HG03175 (cell line): ENCODE measurements around the gene NOS3.

Source experiments
- ATAC-seq: cut with Tn5 transposase; IDR thresholded peaks from one replicate; pipeline ENCODE4 v1.9.1; 2021; ENCODE audit warnings: mild to moderate bottlenecking, moderate library complexity; ENCODE audit not compliant: unreplicated experiment

Gene NOS3

DNA sequence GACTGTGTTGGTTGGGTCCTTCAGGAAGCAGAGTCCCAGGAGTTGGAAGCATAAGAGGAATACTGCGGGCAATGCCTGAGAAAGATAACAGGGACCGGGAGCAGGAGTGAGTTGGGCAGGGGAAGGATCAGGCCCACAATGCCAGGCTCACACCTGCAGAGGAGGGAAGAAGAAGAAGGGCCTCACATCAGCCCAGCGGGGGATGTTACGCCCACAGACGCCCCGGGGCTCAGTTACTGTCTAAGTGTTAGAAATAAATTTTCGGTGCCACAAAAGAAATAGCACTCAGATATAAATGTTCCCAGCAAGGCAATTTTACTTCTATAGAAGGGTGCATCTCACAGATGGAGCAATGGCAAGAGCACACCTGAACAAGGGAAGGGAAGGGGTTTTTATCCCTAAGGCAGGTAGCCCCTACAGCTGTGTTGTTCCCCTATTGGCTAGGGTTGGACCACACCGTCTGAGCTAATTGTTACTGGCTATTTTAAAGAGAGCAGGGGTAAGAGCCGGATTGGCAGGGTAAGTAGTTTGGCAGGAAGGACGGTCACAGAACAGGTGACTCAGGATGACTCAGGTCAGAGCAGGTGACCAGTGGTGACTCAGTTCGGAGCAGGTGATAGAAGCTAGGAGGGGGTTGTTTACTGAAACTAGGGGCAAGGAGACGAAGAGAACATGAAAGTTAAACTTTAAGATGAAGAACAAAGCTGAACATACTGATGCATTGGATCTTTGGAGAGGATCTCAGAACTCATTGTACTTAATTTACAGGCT is at the start of gene NOS3:
Gene NOS3, plus strand, starts transcription at position 602 of the 771 bp plus-strand sequence. CDS start 2,787 bp downstream, outside the sequence.
- ATAC-seq = no peak

DNA sequence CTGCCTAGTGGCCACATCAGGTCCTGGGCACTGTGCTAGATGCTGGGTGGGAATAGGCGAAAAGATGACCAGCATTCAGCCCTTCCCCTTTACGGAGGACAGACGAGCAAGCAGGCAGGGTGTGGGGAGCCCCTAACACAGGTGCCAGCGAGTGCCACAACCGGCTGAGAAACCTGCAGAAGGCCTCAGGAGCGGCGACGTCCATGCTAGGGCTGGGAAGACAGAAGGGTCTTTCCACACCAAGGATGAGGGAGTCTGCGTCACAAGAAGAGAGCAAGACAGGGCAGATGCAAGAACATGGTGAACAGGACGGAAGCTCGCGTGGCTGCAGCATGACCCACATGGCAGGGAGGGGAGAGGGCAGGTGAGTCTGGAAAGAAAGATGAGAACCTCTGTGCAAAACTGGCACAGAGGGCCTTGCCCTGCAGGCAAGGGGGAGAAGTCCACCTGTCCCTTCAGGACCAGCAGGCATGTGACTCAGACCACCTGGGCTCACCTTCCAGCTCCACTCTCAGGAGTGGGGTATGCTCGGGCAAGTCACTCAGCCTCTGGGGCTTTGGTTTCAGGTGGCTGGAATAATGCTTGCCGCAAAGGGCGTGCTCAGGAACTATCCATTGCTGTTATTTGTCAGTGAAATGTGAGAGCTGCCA is 49.3 kb upstream of the NOS3 start:
- ATAC-seq = no peak

DNA sequence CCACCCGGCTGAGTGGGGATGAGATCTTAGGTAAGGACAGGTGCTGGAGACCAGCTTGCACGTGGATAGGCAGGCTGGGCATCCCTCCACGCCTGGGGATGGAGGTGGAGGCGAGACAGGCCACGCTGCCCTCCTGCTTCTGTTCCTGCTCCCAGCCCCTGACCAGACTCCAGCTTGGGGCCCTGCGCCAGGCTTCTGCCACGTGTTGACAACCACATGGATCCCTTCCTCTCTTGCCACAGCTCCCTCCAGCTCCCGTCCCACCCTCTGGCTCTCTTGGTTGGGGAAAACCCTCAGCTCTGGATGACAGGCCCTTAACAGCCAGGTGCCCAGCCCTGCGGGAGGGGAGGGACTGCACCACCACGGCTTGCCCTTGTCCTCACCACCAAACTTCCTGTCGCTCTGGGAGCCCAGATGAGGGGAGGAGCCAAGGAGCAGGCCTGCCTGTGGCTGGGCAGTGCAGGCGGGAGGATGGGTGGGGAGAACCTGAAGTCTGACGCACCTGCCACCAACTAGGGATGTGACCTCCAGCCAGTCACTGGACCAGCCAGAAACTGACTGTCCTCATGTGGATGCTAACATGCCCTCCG is 48.7 kb upstream of the NOS3 start:
- no peak for ATAC-seq

DNA sequence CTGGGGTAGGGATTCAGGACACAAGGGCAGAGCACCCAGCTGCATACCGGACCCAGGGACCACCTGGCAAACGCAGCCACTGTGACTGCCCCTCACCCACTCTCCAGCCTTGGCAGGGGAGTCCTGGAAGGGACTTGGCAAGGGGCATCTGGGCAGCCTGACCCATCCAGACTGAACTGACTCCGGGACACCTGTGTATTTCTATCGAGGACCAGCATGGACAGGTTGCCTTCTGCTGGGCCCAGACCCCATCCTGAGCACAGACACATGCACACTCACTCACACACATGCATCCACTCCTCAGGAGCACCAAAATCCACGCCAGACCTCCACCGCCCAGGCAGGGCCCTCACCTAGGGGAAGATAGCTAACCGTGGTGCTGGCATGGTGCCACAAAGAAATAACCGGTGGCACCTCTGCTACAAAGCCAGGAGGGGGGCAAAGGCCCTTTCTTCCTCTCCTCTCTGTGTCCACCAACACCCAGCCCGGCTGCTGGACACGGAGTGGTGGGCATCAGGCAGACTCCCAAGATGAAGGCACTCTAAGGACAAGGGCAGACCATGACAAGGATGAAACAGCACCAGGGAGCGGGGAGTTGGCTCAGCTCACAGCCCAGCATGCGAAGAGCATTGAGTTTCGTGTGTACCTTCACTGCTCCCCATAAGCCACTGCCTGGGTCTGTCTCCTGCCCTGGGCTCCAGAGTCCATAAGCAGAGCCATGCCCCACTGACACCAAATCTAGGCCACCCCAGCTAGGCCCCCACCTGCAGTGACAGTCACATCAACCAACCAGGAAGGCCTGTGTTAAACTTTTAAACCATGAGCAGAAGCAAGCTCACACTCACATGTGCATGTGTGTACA is 48.0 kb upstream of the NOS3 start:
- no peak for ATAC-seq

DNA sequence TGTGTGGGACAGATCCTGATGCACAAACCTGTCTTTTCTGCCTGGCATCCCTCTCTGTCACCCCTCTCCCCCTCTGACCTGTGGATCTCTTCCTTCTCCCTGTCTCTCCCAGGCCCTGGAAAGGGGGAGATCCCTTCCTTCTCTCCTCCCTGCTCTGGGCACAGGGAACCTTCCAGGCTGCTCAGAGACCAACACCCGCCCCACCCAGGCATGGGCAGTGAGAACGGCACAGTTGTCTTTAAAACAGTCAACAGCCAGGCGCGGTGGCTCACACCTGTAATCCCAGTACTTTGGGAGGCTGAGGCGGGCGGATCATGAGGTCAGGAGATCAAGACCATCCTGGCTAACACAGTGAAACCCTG is 47.4 kb upstream of the NOS3 start:
- ATAC-seq = no peak

DNA sequence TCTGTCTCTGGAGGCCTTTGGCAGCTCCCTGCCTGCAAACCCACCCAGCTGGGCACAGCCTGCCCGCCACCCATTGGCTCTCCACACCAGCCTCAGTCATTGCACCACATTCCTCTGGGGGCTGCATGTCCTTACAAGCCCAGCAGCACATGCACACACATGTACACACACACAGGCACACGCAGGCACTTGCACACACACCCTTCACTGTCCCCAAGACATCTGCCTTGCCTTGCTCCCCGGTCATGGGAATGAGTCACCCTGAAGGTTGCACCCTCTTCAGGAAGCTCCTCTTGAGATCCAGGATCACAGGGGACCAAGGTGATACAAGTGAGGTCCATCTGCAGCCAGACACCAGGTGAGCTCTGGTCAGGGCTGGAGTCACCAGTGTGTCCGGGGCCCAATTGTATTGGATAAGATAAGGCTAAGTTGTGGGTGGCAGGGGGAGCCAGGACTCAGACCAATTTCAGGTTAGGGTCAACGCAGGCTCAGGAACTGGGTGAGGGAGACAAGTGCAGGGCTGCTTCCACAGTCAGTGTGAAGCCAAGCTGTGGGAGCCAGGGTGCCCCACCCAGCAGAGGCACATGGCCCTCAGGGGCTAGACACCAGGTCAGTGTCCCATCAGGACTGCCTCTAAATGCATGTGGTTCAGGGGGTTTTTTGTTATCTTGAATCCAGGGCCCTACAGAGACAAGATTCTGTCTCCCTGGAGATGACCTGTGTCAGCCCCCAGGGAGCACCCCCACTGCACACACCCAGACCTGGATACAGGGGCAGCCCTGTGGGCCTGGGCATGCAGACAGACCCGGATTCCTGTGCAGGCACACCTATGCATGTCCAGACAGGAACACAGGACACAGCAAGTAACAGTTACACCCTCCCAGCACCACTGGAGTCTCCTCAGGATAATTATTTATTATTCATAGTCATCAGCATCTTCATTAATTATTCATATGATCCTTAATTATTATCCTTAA is 46.5 kb upstream of the NOS3 start:
- no peak for ATAC-seq

DNA sequence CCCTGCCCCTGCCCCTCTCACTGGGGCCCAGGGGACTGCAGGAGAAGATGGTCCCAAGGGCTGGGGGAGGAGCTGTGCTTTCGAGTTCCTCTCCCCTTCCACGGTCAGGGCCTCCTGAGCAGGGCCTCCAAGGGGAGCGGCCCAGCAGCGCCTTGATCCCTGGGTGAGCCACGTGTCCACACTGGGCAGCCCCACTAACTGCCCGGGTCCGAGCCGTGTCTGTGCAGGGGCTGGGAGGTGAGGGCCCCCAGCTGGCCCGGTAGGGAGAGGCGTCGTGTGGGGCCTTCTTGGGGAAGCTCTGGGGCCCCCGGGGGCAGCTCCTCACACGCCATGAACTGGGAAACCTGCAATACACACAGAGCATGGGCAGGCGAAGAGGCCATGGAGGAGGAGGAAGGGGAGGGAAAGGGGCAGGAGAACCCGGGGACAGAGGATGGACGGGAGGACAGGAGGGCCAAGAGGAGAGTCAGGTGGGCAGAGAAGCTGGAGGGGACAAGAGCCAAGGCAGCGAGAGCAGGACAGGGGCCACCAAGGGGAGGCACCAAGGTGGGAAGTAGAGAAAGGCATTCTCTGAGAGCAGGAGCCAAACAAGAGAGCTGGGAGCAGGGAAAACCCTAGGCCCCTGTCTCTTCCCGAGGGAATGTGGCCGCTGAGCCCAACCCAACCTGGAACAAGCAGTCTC is 45.5 kb upstream of the NOS3 start:
- no peak for ATAC-seq

DNA sequence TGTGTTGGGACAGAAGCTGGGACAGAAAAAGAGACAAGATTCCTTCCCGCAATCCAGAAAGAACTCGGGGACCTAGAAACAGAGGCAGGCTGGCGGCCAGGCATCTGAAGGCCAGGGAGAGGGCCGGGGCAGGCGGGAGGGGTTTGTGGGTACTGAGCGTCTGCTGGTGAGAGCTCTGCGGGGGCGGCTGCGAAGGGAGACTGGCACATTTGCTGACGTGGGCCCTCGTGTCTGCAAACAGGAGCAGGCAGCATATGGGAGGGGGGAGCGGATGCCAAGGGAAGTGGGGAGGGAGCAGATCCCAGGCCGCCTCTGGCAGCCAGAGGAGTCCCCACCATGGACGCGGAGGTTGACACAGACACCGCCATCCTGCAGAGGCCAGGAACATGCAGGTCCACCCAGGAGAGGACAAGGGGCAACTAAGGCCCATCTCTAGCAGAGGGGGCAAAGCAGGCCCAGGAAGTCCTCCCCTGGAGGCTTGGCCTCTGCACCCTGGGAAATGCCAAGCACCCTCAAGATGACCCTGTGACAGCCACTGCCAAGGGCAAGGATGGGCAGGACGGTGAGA is 44.9 kb upstream of the NOS3 start:
- no peak for ATAC-seq

DNA sequence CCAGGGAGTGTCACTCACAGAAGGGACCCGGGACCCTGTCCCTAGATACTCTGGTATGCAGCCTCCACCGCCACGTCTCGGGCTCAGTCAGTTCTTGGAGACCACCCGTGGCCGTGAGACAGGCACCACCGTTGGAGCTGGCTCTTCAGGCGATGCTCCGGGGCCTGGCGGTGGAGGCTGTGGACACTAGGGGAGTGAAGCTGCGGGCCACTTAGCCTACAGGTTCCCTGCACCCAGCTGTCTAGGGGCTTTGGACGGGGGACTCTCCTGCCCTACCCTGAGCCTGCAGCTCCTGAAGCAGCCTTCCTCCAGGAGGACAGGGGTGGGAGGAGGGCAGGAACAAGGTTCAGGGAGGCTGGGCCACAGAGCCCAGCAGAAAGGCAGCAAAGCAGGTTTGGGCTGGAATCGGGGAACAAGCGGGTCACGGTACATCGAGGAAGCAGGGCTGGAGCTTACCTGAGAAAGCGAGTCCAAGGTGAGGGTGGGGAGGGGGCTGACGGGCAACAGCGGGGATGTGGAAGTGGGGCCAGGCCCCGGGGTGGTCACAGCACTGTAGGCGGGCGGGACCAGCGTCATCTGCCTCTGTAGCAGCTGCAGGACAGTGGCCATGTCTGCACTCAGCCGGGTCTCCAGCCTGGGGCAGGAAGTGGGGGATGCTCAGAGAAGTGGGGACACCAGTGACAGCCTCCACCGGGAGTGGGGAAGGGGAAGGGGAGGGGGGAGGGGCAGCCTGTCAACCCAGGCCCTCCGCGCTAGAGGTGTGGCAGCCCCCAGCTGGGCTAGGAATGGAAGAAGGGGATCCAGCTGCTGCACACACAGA is 44.2 kb upstream of the NOS3 start:
- no peak for ATAC-seq

DNA sequence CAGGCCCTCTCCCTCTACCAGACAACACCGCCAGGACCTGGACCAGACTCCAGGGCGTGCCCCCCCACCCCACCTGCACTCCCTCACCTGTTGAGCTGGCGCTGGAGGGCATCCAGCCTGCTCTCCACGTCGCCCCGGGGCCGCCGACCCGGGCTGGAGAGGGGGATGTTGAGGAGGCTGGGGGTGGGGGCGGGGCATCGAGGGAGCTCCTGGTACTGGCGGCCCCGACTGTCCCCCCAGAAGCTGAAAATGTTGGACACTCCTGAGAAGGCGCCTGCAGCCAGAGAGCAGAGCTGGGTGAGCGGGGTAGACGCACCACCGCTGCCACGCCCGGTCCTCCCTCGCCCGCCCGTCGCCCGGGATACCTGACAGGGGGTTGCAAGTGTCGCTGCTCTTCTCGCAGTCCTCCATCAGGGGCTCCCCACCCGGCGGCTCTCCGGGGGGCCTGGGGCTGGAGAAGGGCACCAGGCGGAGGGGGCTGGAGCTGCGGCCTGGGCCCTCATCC is 43.5 kb upstream of the NOS3 start:
- ATAC-seq = no peak

DNA sequence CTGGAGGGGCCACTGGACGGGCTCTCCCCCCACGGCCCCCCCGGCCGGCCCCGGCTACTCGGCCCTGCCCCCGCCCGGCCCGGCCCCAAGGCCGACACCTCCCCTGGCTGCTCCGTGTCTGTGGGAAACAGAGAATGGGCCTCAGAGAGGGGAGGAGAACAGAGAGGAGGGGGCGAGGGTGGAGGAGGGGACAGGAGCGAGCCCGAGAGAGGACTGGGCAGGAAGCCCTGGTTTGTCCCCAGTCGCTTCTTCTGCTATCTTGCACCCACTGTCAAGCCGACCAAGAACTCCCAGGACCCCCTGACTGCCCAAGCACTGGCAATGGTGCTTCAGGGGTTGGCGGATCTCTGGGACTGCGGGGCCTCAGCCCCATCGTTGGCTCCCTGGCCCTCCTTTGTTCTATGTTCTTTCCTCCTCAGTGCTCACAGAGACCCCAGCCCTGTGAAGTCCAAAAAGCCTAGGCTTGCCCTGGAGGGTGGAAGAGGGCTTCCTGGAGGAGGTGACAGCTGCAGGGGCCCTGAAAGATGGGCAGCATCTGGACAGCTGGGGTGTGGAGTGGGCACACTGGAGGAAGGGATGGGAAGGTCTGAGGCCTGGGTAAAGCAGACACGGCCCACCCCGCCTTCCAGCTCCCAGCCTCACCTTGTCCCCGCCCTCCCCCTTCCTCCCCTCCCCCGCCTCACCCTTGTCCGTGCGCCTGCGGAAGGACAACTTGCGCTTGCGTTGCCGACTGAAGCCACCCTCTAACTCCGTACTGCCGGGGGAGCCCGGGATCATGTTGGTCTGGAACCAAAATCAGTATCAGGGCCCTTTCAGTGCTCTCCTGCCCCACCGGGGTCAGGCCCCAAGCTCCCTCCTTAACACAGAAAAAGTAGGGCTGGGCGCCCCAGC is 42.8 kb upstream of the NOS3 start:
- ATAC-seq = no peak

DNA sequence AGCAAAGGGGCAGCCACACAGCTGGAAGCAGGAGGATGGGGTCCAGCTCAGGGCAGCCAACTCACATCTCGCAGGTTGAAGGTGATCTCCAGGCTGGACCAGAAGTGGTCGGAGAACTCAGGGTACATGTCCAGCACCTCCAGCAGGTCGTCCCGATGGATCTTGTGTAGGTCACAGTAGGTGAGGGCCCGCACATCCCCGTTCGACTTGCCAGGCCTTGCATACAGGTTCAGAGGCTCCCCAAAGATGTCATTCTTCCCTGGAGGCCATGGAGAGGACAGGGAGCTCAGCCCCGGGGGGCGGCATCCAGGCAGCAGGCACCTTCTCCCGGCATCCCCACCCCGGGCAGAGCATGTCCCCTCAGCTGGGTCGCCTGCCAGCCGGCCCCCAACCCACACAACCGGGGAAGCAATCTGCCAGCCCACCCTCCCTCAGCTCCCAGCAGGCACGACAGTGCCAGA is 42.0 kb upstream of the NOS3 start:
- no peak for ATAC-seq

DNA sequence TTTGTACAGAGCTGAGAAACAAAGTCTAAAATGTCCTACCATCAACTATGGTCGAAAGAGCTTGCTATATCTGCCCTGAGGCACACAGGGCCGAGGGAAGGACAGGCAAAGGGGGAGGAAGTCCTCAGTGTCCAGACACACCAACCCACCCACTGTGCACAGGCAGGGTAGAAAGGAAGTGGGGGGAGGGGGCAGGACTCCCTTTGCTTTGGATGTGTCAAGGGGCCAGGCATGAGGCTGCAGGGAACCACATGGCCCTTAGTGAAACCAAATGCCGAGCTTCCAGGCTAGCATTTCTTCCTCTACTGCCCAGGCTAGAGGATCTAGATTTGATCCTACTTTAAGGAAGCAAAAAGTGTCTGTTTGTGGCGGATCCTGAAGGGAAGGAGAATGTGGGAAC is 41.3 kb upstream of the NOS3 start:
- ATAC-seq = no peak

DNA sequence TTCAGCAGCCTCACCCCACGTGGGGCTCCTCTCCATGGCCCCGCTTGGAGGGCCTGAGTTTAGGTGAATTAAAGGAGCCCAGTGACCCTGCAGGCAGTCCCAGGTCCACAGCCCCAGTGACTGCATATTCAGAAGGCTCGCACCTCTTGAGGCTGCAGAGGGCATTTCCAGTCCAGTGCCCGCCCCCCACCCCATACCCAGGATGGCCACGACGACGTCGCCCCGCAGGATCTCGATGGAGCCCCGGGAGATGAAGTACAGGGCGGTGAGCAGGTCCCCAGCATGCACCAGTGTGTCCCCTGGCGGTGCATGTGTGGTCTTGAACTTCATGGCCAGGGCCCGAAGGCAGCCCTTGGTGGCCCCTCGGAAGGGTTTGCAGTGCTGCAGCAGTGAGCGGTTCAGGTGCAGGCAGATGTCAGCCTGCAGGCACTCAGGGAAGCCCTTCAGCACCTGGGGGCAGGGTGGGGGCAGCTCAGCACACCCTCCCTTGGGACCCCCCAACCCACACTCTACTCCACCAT is 40.8 kb upstream of the NOS3 start:
- ATAC-seq = no peak

DNA sequence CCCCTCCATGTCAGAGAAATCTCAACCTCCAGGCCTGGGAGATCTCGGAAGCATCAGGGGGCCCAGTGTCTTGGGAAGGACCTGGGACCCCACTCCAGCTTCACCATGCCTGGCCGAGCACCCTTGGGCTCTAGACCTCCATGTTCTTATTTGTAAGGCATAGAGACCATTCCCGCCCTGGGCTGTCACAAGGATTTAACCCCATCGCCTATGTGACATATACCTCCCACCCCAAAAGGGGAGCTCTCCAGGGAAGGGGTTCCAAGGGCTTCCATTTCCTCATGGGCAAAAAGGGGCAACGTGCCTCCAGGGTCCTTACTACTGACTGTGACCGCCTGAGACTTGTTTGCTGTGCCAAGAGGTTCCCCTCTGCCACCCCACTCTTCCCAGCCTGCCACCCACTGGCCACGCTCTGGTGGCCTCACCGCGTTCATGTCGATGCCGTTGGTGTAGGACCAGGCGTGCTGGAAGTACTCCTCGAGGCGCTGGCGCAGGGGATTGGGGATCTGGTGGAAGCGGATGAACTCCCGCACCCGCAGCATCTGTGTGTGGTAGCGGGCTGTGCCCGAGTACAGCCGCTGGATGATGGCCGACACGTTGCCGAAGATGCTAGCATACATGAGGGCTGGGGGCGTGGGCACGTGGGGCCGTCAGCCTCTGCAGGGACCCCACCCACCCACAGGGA is 40.2 kb upstream of the NOS3 start:
- no peak for ATAC-seq

DNA sequence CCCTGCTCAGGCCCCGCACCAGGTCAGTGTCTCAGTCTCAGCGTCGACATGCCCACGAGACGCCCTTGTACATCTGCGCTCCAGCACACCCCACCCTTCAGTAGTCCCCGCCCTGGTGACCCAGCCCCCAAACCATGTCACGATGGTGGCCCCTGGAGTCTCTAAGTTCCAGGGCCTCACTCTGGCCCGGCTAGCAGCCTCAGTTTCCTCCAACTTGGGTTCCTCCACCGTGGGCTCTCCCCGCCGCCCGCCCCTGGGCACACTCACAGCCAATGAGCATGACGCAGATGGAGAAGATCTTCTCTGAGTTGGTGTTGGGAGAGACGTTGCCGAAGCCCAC is 39.7 kb upstream of the NOS3 start:
- ATAC-seq = no peak
